ENCODE data around the gene LDLRAP1. TPM values are rescaled to one million over a fixed set of nuclear protein-coding genes. Genes with fewer than 3 reads are reported as not detected.
A peak's percentile ranks its signal among the peaks of the same experiment; 100 is the strongest.

The LDLRAP1 gene
- total RNA-seq, 1 donor from 2014 or later, result 8.0 TPM

DNA sequence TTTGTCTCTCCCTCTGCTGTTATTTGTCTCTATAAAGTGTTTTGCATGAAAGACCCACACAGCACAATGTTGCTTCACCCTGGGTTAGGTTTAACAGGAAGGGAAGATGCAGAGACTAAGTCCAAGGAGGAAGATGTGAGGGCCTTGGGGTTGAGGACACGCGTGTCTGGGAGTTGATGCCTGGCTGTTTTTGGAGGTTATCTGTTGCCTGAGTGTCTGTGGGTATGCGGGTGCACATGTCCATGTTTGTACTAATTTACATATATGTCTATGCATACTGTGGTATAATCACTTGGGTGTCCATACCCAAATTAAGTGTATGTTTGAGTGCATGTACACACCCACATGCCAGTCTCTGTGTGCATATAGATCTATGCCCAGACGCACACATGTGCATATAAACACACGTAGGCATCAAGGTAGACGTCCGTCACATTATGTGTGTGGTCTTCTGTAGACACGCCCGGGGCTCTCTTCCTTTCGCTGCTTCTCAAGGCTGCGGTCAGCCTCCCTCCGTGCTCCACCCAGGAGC lies 72.2 kb downstream of the LDLRAP1 start:
- no peaks in the 10 kb centered on the region for H3K4me1 Mint-ChIP-seq (ENCODE audit: low read depth, unreplicated experiment)
- Histone ChIP-seq H2AFZ (ENCODE audit: low read depth, low read length) (peak overlapping the region; percentile 64), H3K27me3 (ENCODE audit: insufficient read depth, low read length) (peaks cover 60% of the 10 kb centered on the region), H3K4me3 (ENCODE audit: insufficient read depth, low read depth, low read length) (peak overlapping the region; percentile 52), H3K4me1 (ENCODE audit: insufficient read depth, low read length) (peaks cover 5% of the 10 kb centered on the region), H3K4me2 (ENCODE audit: low read length) (peak overlapping the region; percentile 86), H3K9me3 (ENCODE audit: insufficient read depth, low read depth, low read length) (no peaks in the 10 kb centered on the region), H3K27ac (ENCODE audit: low read depth, low read length) (no peak overlapping the region), H3K9ac (ENCODE audit: low read length) (peak overlapping the region; percentile 15), H3K36me3 (ENCODE audit: insufficient read depth, low read length) (no peaks in the 10 kb centered on the region), H3K79me2 (ENCODE audit: insufficient read depth, low read length) (no peaks in the 10 kb centered on the region), H4K20me1 (ENCODE audit: insufficient read depth, low read length) (peaks cover 13% of the 10 kb centered on the region)
- no peak overlapping the region for H3K27ac Mint-ChIP-seq (ENCODE audit: unreplicated experiment)
- peaks cover 2% of the 10 kb centered on the region for H3K36me3 Mint-ChIP-seq (ENCODE audit: low read depth, unreplicated experiment)
- FAIRE-seq (no peak), DNase-seq (ENCODE audit: low read depth) (no peak)
- TF ChIP-seq EZH2 (IDR thresholded peaks at IDR 0.05; ENCODE audit: insufficient read depth, low read length), result no peak
- TF ChIP-seq, protein P1, sequence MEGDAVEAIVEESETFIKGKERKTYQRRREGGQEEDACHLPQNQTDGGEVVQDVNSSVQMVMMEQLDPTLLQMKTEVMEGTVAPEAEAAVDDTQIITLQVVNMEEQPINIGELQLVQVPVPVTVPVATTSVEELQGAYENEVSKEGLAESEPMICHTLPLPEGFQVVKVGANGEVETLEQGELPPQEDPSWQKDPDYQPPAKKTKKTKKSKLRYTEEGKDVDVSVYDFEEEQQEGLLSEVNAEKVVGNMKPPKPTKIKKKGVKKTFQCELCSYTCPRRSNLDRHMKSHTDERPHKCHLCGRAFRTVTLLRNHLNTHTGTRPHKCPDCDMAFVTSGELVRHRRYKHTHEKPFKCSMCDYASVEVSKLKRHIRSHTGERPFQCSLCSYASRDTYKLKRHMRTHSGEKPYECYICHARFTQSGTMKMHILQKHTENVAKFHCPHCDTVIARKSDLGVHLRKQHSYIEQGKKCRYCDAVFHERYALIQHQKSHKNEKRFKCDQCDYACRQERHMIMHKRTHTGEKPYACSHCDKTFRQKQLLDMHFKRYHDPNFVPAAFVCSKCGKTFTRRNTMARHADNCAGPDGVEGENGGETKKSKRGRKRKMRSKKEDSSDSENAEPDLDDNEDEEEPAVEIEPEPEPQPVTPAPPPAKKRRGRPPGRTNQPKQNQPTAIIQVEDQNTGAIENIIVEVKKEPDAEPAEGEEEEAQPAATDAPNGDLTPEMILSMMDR (IDR thresholded peaks at IDR 0.05; ENCODE audit: insufficient read depth, low read depth, low read length), result no peak
- H3K27me3 Mint-ChIP-seq (ENCODE audit: low read depth, unreplicated experiment), result peaks cover 76% of the 10 kb centered on the region
- no peaks in the 10 kb centered on the region for H3K9me3 Mint-ChIP-seq (ENCODE audit: unreplicated experiment)
- peak overlapping the region; percentile 35 for H3K4me3 Mint-ChIP-seq (ENCODE audit: unreplicated experiment)

DNA sequence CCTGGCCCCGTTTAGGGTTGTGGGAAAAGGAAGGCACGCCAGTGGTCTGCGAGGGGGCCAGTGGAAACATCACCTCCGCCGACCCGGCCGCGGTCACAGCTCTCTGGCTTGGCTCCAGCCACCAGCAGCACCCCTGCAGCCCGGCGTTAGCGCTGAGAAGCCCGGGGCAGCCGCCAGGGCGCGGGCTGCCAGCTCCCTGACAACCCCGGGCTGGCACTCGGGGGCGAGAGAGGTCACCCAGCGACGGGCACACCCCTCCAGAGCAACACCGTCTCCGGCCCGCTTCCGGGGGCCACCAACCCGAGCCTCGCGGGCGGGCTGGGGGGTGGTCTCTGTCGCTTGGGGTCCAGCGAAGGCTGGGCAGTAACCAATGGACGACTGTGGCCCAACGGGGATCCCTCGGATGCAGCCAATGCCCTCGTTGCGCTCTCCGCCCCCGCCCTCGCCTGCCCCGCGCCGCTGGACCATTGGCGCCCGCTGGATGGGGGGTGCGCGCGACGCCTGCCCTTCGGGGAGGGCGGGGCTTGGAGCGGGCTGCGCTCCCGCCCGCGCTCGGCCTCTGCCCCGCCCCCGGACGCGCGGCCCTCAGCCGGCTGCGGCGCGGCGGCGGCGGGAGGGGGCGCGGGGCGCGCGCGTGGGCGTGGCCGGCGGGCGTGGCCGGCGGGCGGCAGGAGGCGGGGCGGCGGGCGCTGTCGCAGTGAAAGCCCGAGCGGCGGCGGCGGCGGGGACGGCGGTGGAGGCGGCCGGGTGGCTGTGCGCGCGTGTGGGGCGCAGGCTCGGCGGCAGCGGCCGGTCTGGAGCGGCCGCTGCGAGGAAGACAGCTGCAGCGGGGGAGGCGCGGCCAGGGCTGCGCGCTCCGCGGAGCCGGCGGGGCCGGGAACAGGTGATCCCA lies 72.9 kb downstream of the LDLRAP1 start, which contains the start of gene MAN1C1:
Gene MAN1C1 (plus strand): TSS at position 697 of the 892 bp plus-strand sequence. CDS start 1,007 bp downstream, outside the sequence.
- peak within 1 kb of the TSS; percentile 67 for H2AFZ ChIP-seq (ENCODE audit: low read depth, low read length)
- peaks cover 75% of the 10 kb centered on the region for H3K27me3 Mint-ChIP-seq (ENCODE audit: low read depth, unreplicated experiment)
- no peaks in the 10 kb centered on the region for H3K4me1 Mint-ChIP-seq (ENCODE audit: low read depth, unreplicated experiment)
- TF ChIP-seq, protein P1 (IDR thresholded peaks at IDR 0.05; ENCODE audit: insufficient read depth, low read depth, low read length), result no peak
- no peak for TF ChIP-seq EZH2 (IDR thresholded peaks at IDR 0.05; ENCODE audit: insufficient read depth, low read length)
- no peaks in the 10 kb centered on the region for H3K9me3 Mint-ChIP-seq (ENCODE audit: unreplicated experiment)
- H3K4me2 ChIP-seq (ENCODE audit: low read length), result peak within 1 kb of the TSS; percentile 88
- peak; percentile 46 for DNase-seq (ENCODE audit: low read depth)
- H3K36me3 ChIP-seq (ENCODE audit: insufficient read depth, low read length), result no peaks in the 10 kb centered on the region
- no peaks in the 10 kb centered on the region for H3K79me2 ChIP-seq (ENCODE audit: insufficient read depth, low read length)
- peak within 1 kb of the TSS; percentile 15 for H3K9ac ChIP-seq (ENCODE audit: low read length)
- H3K4me1 ChIP-seq (ENCODE audit: insufficient read depth, low read length), result peaks cover 5% of the 10 kb centered on the region
- no peak within 1 kb of the TSS for H3K27ac Mint-ChIP-seq (ENCODE audit: unreplicated experiment)
- H3K36me3 Mint-ChIP-seq (ENCODE audit: low read depth, unreplicated experiment), result peaks cover 2% of the 10 kb centered on the region
- H3K4me3 ChIP-seq (ENCODE audit: insufficient read depth, low read depth, low read length), result peak within 1 kb of the TSS; percentile 56
- H4K20me1 ChIP-seq (ENCODE audit: insufficient read depth, low read length), result peaks cover 13% of the 10 kb centered on the region
- peaks cover 61% of the 10 kb centered on the region for H3K27me3 ChIP-seq (ENCODE audit: insufficient read depth, low read length)
- peak within 1 kb of the TSS; percentile 35 for H3K4me3 Mint-ChIP-seq (ENCODE audit: unreplicated experiment)
- no peak within 1 kb of the TSS for H3K27ac ChIP-seq (ENCODE audit: low read depth, low read length)
- no peak for FAIRE-seq
- H3K9me3 ChIP-seq (ENCODE audit: insufficient read depth, low read depth, low read length), result no peaks in the 10 kb centered on the region

Measured in astrocyte (in vitro differentiated cells and primary cell).